Breast epithelium (tissue), 4 donors: ENCODE results near the gene THSD4. TPM values are rescaled to one million over a fixed set of nuclear protein-coding genes. Genes with fewer than 3 reads are reported as not detected.

Experiments used
- DNase-seq, 2 donors: peaks; one replicate each; pipeline ENCODE4 v3.0.0-alpha.2; 2019; ENCODE audit warnings: low spot score in 2 of 2
- H3K27ac ChIP-seq, 2 donors: fragments of 200-600 bp; sonication (generic) in 1 of 2; one replicate each; pipeline ENCODE4 v1.5.1; 2016 to 2019; ENCODE audit warnings: mild to moderate bottlenecking in 1 of 2
- H3K27me3 ChIP-seq, 2 donors: fragments of 200-600 bp; sonication (generic) in 1 of 2; one replicate each; pipeline versions ENCODE4 v1.5.1 to v1.6.0; 2017 to 2019; ENCODE audit warnings: control low read depth in 1 of 2, mild to moderate bottlenecking in 1 of 2
- H3K36me3 ChIP-seq: fragments of 200-600 bp; one replicate; pipeline ENCODE4 v1.5.1; 2019
- H3K4me1 ChIP-seq, 2 donors: fragments of 200-600 bp; sonication (generic); one replicate each; pipeline ENCODE4 v1.5.1; 2016 to 2019; ENCODE audit warnings: control low read depth in 1 of 2
- H3K4me3 ChIP-seq, 3 donors: fragments of 200-600 bp; sonication (generic); 1 replicate in 2 of 3; 2 replicates in 1 of 3; pipeline ENCODE4 v1.5.1; 2016 to 2019; ENCODE audit warnings: mild to moderate bottlenecking in 3 of 3, moderate library complexity in 2 of 3
- H3K9me3 ChIP-seq, 2 donors: fragments of 200-600 bp; sonication (generic) in 1 of 2; one replicate each; pipeline ENCODE4 v1.5.1; 2016 to 2019; ENCODE audit warnings: control low read depth in 1 of 2
- POLR2A ChIP-seq: fragments of 450-650 bp; IDR thresholded peaks from one replicate; pipeline ENCODE4 v1.6.1; 2016; ENCODE audit warnings: antibody characterized with exemption, mild to moderate bottlenecking, moderate library complexity
- POLR2AphosphoS5 ChIP-seq, 3 donors: sonication (generic); formaldehyde crosslinking; IDR thresholded peaks; one replicate each; pipeline ENCODE4 v1.6.1; 2017; ENCODE audit warnings: antibody characterized with exemption in 3 of 3
- intact Hi-C: fragments of 100-400 bp; cut with DNase I; formaldehyde crosslinking; loops from one replicate; pipeline ENCODE4 v1.15.1; 2023; ENCODE audit warnings: low total_unique reads
- total RNA-seq, 3 donors: library from RNA; depleted of rRNA; stranded (reverse); fragments of >200 nt; gene quantifications; one replicate each; pipeline ENCODE4 v1.1.0, GENCODE V29; 2016
- TF ChIP-seq, protein P1 (sequence below), 3 donors: fragments of 450-650 bp; IDR thresholded peaks; one replicate each; pipeline ENCODE4 v1.5.1; 2016 to 2017; ENCODE audit warnings: antibody characterized with exemption in 3 of 3, mild to moderate bottlenecking in 3 of 3, moderate library complexity in 3 of 3

Gene THSD4
- total RNA-seq, 3 donors from 2014 or later = 0.64 to 58.7 (median 41.3) TPM

- Histone ChIP-seq H3K27ac (peak overlapping the region; percentile 84 to 86), H3K4me1 (peaks cover 0 to 2% of the 10 kb centered on the region in 2 donors), H3K4me3 (peak overlapping the region in 1 of 3 donors; percentile 22), H3K36me3 (no peaks in the 10 kb centered on the region), H3K27me3 (no peaks in the 10 kb centered on the region), H3K9me3 (no peaks in the 10 kb centered on the region)
- TF ChIP-seq POLR2A = no peak
- peak in 1 of 3 donors; percentile 2 for TF ChIP-seq POLR2AphosphoS5 (IDR thresholded peaks at IDR 0.05)
- peak in 1 of 2 donors; percentile 78 for DNase-seq
- intact Hi-C loops = loop anchor here (10.0 kb wide), 2 partner anchors 287 to 333 kb away; partner anchors contain the start of gene THSD4
These were observed 332.3 kb downstream of the THSD4 start for GRCh38 chr15:71447328-71448250.

DNA sequence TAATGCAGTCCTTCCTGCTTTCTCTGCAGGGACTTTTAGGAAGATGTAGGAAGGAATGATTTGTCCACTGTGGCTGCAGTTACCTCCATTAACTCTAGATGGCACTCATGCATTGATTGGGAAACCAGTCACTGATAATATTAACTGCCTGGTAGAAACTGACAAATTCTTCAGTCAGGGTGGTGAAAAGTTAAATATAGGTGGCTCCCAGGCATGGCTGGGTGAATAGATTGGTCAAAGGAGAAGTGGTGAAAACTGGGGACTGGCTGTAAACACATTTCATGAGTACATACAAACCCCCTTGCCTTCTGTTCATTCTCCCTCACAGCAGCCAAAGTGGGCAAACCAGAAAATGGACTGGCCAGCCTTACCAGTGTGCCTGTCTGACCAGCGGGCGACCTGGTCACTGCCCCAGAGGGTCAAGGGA lies 333.4 kb downstream of the THSD4 start:
- TF ChIP-seq POLR2AphosphoS5 (IDR thresholded peaks at IDR 0.05) = no peak
- TF ChIP-seq, protein P1, sequence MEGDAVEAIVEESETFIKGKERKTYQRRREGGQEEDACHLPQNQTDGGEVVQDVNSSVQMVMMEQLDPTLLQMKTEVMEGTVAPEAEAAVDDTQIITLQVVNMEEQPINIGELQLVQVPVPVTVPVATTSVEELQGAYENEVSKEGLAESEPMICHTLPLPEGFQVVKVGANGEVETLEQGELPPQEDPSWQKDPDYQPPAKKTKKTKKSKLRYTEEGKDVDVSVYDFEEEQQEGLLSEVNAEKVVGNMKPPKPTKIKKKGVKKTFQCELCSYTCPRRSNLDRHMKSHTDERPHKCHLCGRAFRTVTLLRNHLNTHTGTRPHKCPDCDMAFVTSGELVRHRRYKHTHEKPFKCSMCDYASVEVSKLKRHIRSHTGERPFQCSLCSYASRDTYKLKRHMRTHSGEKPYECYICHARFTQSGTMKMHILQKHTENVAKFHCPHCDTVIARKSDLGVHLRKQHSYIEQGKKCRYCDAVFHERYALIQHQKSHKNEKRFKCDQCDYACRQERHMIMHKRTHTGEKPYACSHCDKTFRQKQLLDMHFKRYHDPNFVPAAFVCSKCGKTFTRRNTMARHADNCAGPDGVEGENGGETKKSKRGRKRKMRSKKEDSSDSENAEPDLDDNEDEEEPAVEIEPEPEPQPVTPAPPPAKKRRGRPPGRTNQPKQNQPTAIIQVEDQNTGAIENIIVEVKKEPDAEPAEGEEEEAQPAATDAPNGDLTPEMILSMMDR (IDR thresholded peaks at IDR 0.05) = peak; percentile 93 to 94 (median 93)
- no peaks in the 10 kb centered on the region for H3K9me3 ChIP-seq

GRCh38 chr15:71449363-71449762 lies 334.1 kb downstream of the THSD4 start:
- H3K27ac ChIP-seq = peak overlapping the region in 1 of 2 donors; percentile 61
- DNase-seq = no peak
- intact Hi-C loops = loop anchor here (10.0 kb wide), 2 partner anchors 285 to 335 kb away; partner anchors contain the start of gene THSD4

More for the DNA sequence above, 333.4 kb downstream of the THSD4 start:
- peak in 1 of 2 donors; percentile 50 for DNase-seq
- H3K4me3 ChIP-seq = no peak overlapping the region
- intact Hi-C loops = loop anchor here (10.0 kb wide), 2 partner anchors 286 to 334 kb away; partner anchors contain the start of gene THSD4
- H3K27me3 ChIP-seq = no peaks in the 10 kb centered on the region
- peaks cover 0 to 2% of the 10 kb centered on the region in 2 donors for H3K4me1 ChIP-seq
- H3K27ac ChIP-seq = peak overlapping the region; percentile 61 to 84
- H3K36me3 ChIP-seq = no peaks in the 10 kb centered on the region

GRCh38 chr15:71449956-71450355 lies 334.7 kb downstream of the THSD4 start:
- TF ChIP-seq POLR2A (no peak), POLR2AphosphoS5 (IDR thresholded peaks at IDR 0.05) (no peak)
- TF ChIP-seq, protein P1 (IDR thresholded peaks at IDR 0.05) = no peak
- H3K4me1 ChIP-seq = peaks cover 6 to 9% of the 10 kb centered on the region in 2 donors
- no peak overlapping the region for H3K4me3 ChIP-seq
- H3K36me3 ChIP-seq = no peaks in the 10 kb centered on the region
- intact Hi-C loops = loop anchor here (10.0 kb wide), 2 partner anchors 285 to 335 kb away; partner anchors contain the start of gene THSD4
- H3K9me3 ChIP-seq = no peaks in the 10 kb centered on the region
- no peaks in the 10 kb centered on the region for H3K27me3 ChIP-seq
- no peak overlapping the region for H3K27ac ChIP-seq
- DNase-seq = no peak

More at GRCh38 chr15:71449363-71449762, 334.1 kb downstream of the THSD4 start:
- Histone ChIP-seq H3K4me3 (no peak overlapping the region), H3K4me1 (peaks cover 5% of the 10 kb centered on the region in 2 donors), H3K9me3 (no peaks in the 10 kb centered on the region), H3K36me3 (no peaks in the 10 kb centered on the region), H3K27me3 (no peaks in the 10 kb centered on the region)
- TF ChIP-seq, protein P1 (IDR thresholded peaks at IDR 0.05) = no peak
- TF ChIP-seq POLR2A (no peak), POLR2AphosphoS5 (IDR thresholded peaks at IDR 0.05) (no peak)

DNA sequence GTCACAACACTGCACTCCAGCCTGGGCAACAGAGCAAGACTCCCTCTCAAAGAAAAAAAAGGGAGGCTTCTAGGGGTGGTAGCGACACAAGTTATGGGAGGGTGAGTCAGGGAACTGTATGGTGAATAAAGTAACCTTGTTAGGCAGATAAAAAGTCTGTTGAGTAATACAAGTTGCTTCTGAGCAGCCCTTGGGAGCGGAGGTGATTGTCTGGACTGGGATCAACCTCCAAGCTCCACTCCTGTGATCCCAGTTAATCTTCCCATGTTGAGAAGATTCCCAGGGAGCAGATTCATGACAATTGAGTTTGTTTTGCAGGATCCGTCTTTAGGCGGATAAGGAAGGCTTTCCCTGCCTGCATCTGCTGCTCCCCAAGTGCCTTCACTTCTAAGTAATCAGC lies 335.9 kb downstream of the THSD4 start:
- H3K27ac ChIP-seq = no peak overlapping the region
- H3K4me1 ChIP-seq = peaks cover 6 to 9% of the 10 kb centered on the region in 2 donors
- H3K9me3 ChIP-seq = no peaks in the 10 kb centered on the region
- no peaks in the 10 kb centered on the region for H3K27me3 ChIP-seq
- TF ChIP-seq POLR2A = no peak
- TF ChIP-seq, protein P1 (IDR thresholded peaks at IDR 0.05) = no peak
- no peak for TF ChIP-seq POLR2AphosphoS5 (IDR thresholded peaks at IDR 0.05)
- no peak for DNase-seq
- H3K4me3 ChIP-seq = no peak overlapping the region
- no peaks in the 10 kb centered on the region for H3K36me3 ChIP-seq
- intact Hi-C loops = no loop called here
